ENCODE data around the gene STIM1.
"Not testable (repeated sequence)": the region's sequence is repeated elsewhere in the genome, so short reads cannot be mapped to it uniquely, and the experiment has no call there.

Gene STIM1

DNA sequence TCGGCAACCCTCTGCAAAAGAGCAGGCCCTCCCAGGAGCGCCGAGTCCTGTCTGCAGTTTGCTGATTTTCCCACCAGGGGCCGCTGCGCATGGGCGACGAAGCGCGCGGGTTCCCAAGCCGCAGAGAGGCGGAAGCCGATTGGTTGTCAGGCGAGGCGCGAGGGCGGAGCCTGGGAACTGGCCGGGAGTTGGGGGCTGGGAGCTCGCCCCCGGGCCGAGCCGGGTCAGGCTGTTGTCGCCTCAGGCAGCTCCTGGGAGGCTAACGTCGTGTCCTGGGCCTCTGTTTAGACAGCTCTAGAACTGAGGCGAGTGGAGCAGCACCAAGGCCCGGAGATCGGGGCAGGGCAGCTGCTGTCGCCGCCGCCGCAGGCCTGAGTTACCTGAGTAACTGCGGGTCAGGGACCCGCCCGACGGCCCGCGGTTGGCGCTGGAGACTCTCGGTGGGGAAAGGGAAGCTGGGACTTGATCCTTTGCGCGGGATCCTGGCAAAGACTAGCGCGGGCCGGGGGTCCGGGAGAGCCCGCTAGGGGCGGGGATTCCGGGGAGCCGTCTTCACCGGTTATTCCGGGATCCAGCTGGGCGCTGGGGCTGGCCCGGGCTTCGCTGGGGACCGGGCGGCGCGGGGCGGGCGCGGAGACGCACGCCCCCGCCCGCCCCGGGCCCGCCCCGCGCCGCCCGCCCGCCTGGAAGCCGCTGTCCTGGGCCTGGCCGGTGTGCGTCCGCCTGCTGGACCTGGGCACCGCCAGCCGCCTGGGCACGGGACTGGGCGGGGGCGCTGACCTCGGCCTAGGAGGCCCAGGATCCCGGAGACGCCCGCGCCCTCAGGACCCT, at the start of gene STIM1:
Gene STIM1, plus strand, starts transcription at position 688 of the 831 bp plus-strand sequence. CDS start 607 bp downstream, outside the sequence.
- FAIRE-seq, result peak; percentile 30

DNA sequence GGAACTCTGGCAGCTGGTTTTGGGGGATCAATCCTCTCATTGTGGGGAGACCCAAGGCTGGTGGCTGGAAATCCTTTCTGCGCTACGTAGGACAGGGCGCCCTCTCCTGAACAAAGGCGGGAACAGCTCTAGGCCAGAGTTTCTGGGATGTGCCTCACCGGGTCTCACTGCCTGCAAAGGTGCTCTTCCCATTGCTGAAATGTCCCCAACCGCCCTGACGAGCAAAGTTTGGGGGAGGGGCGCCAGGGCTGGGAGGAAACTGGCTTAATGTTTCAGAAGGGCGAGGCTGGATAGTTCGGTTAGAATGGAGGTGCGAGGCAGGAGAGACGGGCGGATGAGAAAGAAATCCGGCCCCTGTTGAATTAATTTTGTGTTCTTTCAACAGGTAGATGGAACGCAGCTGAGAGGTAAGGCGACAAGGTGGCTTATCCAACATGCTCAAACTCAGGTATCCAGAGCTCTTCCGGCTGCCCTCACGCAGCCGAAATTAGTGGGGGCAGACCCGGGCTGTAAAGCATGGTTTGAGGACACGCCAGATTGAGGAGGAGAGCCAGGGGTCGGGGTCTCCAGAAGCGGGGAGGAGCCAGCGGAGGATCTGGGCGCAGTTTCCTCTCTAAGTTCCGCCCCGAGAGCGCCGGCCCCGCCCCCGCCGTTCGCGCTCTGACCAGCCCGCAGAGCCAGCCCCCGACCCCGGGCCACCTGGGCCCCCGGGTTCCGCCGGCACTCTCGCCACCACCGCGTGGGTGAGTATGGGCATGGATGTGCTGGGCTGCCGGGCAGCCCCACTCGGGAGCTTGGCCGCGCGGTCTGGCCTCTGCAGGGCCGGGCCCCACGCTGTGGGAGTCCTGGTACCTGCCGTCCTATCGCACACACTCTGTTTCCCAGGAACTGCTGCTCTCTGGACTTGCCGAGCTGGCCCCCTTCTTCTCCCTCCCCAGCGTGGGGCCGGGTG, 47.3 kb upstream of the STIM1 start, which contains the start of gene PGAP2:
Gene PGAP2, plus strand, starts transcription at position 652 of the 952 bp plus-strand sequence. CDS start 2,700 bp downstream, outside the sequence.
- no peak for FAIRE-seq

DNA sequence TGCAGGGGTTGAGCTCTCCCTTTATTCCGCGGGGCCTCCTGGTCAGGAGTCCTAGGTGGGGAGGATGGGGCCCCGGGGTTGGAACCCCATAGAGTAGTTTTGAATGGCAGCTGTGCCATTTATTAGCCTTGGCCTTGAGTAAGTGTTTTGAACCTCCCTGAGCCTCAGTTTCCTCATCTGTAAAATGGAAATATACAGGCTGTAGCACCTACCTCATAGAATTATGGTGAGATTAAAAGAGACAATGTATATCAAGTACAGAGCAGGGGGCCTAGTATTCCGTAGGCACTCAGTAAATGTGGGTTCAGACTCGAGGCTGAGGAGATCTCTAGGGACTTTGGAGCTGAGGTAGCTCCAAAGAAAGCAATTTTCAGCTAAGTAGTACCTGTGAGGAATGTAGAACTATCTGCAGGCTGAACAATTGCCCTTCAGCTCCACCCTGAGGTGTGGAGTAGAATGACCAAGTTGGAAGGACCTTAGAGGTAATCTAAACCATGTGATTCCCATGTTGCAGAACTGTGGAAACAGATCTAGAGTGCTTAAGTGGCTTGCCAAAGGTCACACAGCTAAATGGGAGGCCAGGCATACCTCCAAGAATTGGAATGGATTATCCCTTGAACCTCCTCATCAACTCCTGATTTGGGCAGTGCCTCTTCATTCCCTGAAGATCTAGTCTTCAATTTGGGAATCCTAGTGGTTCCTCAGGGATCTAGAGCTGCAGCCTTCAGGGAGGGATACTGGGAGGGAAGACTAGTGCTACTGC, 46.4 kb upstream of the STIM1 start:
- no peak for FAIRE-seq

DNA sequence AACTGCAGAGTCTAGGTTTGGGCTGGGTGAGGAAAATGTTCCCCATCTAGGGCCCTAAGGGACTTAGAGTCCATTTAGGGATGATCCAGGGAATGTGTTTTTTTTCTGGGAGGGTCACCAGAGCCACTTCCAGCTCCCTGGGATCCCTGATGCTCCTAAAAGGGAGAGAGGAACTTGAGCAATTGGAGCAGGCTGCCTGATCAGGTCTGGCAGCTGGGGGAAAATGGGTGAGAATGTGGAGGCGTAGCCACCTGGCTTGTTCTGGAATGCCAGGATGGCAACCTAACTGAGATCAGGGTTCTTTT, 45.9 kb upstream of the STIM1 start:
- no peak for FAIRE-seq

DNA sequence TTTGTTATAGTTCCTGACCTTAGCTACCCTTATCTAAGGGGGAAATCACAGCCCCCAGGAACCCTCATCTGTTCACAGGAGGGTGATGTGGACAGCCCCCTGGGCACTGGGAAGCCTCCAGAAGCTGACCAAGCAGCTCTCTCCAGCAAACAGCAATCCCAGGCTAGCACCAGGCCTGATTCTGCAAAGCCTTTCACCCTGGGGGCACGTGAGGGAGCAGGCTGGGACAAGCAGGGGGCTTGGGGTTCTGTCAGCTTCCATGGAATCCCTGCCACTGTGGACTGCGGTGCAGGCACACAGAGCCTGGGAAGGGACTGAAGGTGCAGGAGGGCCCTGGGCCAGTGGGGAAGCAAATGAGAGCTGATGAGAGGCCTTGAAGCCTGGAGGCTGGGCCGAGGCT, 45.0 kb upstream of the STIM1 start:
- FAIRE-seq, result no peak

DNA sequence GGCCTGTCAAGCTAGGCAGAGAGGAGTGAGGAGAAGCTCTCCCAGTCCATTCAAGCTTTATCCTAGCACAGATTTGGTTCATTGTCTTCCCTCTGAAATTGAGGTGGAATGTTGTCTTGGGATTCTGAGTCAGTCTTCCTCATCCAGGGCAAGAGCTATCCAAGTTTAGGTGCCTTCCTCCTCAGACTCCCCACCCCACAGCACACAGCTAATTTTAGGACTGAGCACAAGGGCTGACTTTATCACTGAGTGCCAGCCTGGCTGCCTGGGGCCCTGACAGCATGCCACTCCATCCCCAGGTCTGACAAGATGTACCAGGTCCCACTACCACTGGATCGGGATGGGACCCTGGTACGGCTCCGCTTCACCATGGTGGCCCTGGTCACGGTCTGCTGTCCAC, 44.5 kb upstream of the STIM1 start:
- FAIRE-seq, result no peak

DNA sequence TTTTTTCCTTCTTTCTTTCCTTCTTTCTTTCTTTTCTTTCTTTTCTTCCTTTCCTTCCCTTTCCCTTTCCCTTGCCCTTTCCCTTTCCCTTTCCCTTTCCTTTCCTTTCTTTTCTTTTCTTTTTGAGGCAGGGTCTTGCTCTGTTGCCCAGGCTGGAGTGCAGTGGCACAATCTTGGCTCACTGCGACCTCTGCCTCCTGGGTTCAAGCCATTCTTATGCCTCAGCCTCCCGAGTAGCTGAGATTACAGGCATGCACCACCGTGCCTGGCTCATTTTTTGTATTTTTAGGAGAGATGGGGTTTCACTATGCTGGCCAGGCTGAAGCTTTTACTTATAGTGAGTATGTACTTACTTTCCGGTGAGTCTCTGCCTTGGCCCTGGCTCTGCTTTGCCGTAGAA, 40.6 kb upstream of the STIM1 start:
- not testable (repeated sequence) for FAIRE-seq

DNA sequence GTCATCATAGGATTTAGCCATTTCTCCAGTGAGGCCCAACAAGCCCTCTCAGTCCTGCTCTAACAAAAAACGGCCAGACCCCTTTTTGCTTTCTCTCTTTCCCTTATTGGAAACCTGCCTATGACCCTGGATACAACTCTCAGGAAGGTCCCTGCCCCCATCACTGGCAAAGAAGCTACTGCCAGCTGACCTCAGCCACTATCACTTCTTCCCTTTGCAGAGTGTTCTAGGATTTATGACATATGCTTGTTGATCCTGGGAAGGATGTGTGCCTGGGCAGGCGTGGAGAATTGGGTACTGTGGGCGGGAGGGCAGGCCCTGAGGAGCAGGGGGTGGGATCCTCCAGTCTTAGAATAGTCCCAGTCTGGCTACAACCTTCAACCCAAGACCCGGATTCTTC, 39.6 kb upstream of the STIM1 start:
- FAIRE-seq, result no peak

DNA sequence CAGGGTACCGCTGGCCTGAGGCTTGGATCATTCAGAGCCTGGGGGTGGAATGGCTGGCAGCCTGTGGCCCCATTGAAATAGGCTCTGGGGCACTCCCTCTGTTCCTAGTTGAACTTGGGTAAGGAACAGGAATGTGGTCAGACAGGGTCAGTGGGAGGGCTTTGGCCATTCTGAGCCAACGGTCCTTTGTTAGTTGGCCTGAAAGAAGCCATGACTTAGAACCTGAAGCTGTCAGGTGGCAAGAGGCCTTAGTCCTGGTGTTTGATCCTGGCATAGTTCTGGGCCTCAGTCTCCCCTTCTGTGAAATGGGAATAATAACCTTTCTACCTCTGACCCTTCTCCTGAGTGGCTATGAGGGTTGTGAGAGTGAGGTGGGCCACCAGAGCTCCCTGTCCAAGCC, 38.8 kb upstream of the STIM1 start:
- no peak for FAIRE-seq

DNA sequence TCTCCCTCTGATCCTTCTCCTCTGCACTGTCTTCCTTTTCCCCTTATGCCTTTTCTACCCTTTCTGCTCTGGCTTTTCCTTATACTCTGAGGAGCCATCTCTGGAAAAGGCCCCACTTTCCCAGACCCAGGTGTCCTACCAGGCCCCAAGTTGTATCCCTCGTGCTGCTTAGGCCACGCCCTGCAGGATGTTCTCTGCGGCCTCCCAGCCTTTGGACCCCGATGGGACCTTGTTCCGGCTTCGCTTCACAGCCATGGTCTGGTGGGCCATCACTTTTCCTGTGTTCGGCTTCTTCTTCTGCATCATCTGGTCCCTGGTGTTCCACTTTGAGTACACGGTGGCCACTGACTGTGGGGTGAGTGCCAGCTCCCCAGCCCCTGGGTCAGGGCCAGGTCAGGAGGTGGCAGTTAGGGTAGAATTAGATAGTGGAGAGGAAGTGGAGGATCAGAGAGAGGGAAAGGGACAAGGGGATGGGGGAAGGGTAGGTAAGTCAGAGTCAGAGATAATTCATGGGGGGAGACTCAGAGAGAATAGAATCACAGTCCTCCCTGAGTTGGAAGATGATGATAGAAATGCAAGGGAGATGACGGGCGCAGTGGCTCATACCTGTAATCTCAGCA, 38.2 kb upstream of the STIM1 start:
- no peak for FAIRE-seq

DNA sequence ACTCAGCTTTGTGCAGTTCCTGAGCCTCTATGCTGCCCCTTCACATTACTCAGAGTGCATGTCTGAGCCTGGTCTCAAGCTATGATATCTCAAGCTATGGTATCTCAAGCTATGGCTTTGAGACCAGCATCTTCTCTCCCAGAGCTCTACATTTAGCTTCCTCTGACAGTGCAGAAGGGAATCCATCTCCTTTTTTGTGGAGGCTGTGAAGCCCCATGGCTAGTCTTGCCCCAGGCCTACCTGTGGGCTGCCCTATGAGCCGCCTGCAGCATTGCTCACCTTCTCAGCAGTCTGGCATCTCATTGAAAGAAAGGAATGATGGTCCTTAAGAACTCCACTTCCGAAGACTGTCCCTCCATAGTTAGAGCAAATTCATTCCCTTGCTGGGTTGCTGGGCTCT, 34.5 kb upstream of the STIM1 start:
- no peak for FAIRE-seq

DNA sequence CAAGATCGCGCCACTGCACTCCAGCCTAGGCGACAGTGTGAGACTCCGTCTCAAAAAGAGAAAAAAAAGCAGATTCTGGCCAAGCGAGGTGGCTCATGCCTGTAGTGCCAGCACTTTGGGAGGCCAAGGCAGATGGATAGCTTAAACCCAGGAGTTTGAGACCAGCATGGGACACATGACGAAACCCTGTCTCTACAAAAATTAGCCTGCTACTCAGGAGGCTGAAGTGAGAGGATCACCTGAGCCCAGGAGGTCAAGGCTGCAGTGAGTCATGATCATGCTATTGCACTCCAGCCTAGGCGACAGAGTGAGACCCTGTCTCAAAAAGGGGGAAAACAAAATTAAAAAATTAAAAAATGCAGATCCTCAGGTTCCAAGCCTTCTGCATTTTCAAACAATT, 33.2 kb upstream of the STIM1 start:
- no peak for FAIRE-seq

DNA sequence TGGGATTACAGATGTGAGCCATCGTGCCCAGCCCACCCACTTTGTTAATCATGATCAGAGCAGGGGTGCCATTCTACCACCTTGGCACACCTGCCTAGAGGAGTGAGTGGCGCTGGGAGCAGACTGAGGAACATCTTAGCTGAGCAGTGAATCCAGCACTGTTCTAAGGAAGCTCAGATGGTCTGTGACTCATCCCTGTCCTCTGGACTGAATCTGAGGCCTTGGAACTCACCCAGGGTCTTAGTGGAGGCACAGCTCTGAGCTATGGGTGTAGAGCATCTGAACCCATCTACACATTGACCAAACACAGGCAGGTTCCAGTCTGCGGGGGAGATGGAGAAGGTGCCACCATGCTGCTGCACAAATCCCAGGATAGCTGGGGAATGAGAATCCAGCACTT, 32.2 kb upstream of the STIM1 start:
- no peak for FAIRE-seq

DNA sequence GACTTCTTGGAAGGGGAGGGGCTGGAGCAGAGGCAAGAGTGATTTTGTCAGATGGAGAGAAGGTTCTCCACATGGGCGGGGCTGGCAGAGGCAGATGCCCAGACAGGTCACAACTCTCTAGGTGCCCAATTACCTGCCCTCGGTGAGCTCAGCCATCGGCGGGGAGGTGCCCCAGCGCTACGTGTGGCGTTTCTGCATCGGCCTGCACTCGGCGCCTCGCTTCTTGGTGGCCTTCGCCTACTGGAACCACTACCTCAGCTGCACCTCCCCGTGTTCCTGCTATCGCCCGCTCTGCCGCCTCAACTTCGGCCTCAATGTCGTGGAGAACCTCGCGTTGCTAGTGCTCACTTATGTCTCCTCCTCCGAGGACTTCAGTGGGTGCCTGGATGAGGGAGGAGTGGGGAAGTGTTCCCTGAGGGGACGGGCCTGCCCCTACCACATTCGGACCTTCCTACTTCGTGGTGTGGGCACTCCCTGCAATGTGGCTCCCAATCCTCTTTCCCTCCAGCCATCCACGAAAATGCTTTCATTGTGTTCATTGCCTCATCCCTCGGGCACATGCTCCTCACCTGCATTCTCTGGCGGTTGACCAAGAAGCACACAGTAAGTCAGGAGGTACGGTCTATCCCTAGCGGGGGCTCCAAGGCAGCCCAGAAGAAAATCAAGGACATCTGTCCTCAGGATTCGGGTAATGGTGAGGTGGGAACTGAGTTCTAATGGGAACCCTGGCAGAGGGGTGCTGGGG, 31.5 kb upstream of the STIM1 start:
- FAIRE-seq, result no peak

DNA sequence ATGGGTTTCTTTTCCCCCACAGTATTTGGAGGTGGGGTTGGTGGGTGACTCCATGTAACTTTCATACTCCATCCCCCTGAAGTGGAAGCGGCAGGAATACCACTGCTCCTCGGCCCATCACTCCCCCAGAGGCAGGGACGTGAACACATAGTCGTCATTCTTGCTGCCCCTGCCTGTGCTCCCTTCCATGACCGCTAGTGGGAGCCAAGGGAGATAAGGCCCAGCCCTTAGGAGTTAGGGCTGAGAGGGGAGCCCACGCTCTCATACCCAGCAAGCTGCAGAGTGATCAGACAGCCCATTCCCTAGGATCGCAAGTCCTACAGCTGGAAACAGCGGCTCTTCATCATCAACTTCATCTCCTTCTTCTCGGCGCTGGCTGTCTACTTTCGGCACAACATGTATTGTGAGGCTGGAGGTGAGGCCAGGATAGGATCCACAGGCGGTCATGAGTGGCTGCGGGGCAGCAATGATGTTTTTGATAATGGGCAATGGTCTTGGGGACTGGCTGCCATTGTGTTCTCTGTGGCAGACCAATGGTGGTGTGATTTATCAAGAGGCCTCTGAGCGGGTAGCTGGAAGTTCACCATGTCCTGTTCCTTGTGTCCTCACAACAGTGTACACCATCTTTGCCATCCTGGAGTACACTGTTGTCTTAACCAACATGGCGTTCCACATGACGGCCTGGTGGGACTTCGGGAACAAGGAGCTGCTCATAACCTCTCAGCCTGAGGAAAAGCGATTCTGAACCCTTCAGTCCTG, 30.6 kb upstream of the STIM1 start:
- no peak for FAIRE-seq

DNA sequence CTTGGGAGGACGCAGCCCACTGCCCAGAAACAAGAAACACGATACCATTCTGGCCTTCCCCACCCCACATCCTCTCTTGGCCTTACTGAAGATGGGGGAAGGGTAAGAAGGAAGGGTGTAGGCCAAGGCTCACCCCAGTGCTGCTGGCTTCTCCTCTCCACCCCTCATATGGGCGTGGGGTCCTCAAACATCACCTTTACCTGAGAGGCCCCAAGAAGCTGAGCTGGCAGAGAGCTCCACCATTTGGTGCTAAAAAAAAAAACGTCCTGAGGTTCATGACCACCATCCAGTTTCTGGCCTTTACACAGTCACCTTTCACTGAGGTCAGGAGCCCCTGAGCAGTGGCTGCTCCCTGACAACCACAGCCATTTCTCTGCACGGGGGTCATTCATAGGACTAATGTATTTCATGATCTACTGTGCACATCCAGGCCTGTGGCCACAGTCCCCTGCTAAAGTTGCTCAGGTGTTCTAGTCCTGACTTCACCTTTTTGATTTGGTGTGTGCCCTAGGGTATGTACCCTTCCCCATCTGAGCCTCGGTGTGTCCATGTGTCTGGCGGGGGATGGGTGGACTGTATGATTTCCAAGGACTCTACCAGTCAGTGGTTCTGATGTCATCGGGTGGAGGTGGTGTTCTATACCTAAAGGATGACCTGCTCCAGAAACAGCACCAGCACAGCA, 29.9 kb upstream of the STIM1 start:
- FAIRE-seq, result no peak

DNA sequence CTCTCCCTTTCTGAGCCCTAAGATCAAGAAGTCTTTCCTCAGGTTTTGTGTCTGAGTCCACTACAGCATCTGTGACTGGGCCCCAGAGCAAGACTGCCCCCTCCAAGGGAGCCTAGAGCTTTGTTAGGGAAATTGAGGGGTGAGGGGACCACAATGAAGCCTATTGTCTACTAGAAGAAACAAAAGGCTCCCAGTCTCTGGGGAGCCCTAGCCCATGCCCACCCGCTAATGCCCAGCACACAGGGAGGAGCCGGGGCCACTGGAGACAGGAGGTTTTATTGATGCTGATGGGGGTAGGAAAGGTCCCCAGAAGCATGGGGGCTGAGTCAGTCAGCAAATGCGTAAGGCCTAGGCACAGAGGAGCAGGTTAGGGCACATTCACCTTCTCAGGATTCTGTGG, 28.7 kb upstream of the STIM1 start:
- no peak for FAIRE-seq

DNA sequence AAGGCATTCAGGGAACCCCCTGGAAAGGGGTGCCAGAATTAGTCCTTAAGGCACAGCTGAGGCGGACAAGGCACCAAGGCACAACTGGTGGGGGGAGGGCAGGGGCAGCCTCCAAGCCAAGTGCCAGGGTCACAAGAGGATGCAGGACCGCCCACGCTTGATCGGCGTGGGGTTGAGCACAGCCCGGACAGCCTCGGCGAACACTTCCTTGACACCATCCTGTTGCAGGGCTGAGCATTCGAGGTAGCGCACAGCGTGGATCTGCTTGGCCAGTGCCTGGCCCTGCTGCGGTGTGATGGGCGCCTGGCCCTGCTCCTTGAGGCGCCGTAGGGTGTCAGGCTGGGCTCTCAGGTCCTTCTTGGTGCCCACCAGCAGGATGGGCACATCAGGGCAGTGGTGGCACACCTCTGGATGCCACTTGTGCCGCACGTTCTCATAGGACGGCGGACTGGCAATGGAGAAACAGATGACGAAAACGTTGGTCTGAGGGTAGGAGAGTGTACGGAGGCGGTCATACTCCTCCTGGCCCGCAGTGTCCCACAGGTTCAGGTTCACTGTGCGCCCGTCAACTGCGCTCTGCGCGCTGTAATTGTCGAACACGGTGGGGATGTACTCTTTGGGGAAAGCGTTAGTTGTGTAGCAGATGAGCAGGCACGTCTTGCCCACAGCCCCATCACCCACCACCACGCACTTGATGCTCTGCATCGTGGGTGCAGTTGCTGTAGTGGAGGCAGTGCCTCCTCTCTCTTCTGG, 27.9 kb upstream of the STIM1 start:
- no peak for FAIRE-seq

DNA sequence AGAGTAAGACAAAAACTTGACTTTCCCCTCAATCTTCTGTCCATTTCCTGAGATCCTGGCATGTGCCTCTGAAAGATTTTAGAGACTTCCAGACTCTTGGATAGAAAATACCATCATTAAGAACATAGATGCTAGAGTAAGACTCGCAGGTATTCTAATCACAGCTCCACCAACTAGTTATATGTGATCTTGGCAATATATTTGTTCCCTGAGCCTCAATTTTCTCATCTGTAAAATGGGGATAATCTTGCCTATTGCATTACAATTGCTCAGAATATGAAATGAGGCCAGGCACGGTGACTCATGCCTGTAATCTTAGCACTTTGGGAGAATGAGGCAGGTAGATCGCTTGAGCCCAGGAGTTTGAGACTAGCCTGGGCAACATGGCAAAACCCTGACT, 25.4 kb upstream of the STIM1 start:
- no peak for FAIRE-seq

DNA sequence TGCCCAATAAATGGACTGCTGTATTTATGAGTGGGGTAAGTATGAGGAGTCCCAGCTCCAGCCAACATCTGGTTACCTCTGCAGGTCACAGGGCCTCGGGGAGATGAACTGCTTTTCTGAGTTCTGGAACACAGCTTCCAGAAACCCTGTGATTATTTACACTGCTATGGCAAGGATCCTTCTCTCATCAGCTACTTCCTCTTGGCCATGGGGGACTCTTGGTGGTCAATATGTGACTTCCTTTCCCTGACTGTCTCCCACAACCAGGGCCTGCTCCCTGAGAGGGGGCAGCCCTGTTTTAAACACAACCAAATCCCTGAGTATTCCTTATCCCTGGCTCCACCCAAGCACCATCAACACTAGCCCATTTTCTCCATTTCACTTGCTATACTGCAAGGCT, 24.7 kb upstream of the STIM1 start:
- FAIRE-seq, result no peak
